ENCODE measurements around the gene GIPR.

GRCh38 chr19:45636275-45636674, 31.7 kb upstream of the GIPR start:
- no peak for TF ChIP-seq CTCF (conservative IDR thresholded peaks at IDR 0.05 in 1 of 2, IDR thresholded peaks at IDR 0.05 in 1 of 2; ENCODE audit: low read depth in 1 of 2, low read length in 2 of 2)
- TF ChIP-seq EZH2 (IDR thresholded peaks at IDR 0.05; ENCODE audit: low read length, missing control alignments): no peak
